Nephron progenitor cell (in vitro differentiated cells): ENCODE measurements around the gene TPM1.

Source experiments
- DNase-seq: peaks from one replicate; pipeline ENCODE4 v3.0.0; 2021
- H3K27ac Mint-ChIP-seq: 2 replicates; pipeline ENCODE4 v1.8.0; 2021; ENCODE audit warnings: mild to moderate bottlenecking, moderate library complexity, mixed read lengths
- H3K27me3 Mint-ChIP-seq: 2 replicates; pipeline ENCODE4 v1.8.0; 2021; ENCODE audit warnings: mild to moderate bottlenecking, low read depth, mixed read lengths; ENCODE audit not compliant: poor library complexity
- H3K36me3 Mint-ChIP-seq: 2 replicates; pipeline ENCODE4 v1.8.0; 2021; ENCODE audit warnings: low read depth, mixed read lengths
- H3K4me1 Mint-ChIP-seq: 2 replicates; pipeline ENCODE4 v1.8.0; 2021; ENCODE audit warnings: mixed read lengths
- H3K4me3 Mint-ChIP-seq: 2 replicates; pipeline ENCODE4 v1.8.0; 2021; ENCODE audit warnings: mild to moderate bottlenecking, moderate library complexity, mixed read lengths
- H3K9me3 Mint-ChIP-seq: 2 replicates; pipeline ENCODE4 v1.8.0; 2021; ENCODE audit warnings: mild to moderate bottlenecking, moderate library complexity, mixed read lengths
- CTCF ChIP-seq: fragments of 200-600 bp; sonication (generic); IDR thresholded peaks from 2 replicates; pipeline ENCODE4 v1.5.0; 2021; ENCODE audit warnings: antibody characterized with exemption

The TPM1 gene

GRCh38 chr15:63044645-63045464 lies 2.3 kb downstream of the TPM1 start:
- Mint-ChIP-seq H3K27ac (no peak overlapping the region), H3K4me1 (peaks cover 65% of the 10 kb centered on the region), H3K36me3 (peaks cover 11% of the 10 kb centered on the region), H3K4me3 (peak overlapping the region; percentile 97), H3K27me3 (peaks cover 25% of the 10 kb centered on the region), H3K9me3 (no peaks in the 10 kb centered on the region)
- no peak for TF ChIP-seq CTCF
- DNase-seq, result peak; percentile 36

- Mint-ChIP-seq H3K4me1 (peaks cover 71% of the 10 kb centered on the region), H3K27me3 (peaks cover 22% of the 10 kb centered on the region), H3K36me3 (peaks cover 11% of the 10 kb centered on the region), H3K4me3 (peak overlapping the region; percentile 97), H3K9me3 (no peaks in the 10 kb centered on the region), H3K27ac (no peak overlapping the region)
- no peak for TF ChIP-seq CTCF
- DNase-seq, result no peak
Measured at GRCh38 chr15:63045465-63045840, 2.9 kb downstream of the TPM1 start.

GRCh38 chr15:63045879-63046278 lies 3.3 kb downstream of the TPM1 start:
- Mint-ChIP-seq H3K4me1 (peaks cover 75% of the 10 kb centered on the region), H3K27ac (no peak overlapping the region), H3K27me3 (peaks cover 19% of the 10 kb centered on the region), H3K36me3 (peaks cover 11% of the 10 kb centered on the region), H3K4me3 (peak overlapping the region; percentile 97), H3K9me3 (no peaks in the 10 kb centered on the region)
- no peak for TF ChIP-seq CTCF
- DNase-seq, result no peak

- Mint-ChIP-seq H3K36me3 (peaks cover 11% of the 10 kb centered on the region), H3K27ac (peak overlapping the region; percentile 19), H3K27me3 (peaks cover 9% of the 10 kb centered on the region), H3K4me3 (peak overlapping the region; percentile 79), H3K9me3 (no peaks in the 10 kb centered on the region), H3K4me1 (peaks cover 76% of the 10 kb centered on the region)
- no peak for DNase-seq
- no peak for TF ChIP-seq CTCF
Measured at GRCh38 chr15:63046917-63047760, 4.6 kb downstream of the TPM1 start.

- H3K27me3 Mint-ChIP-seq, result peaks cover 9% of the 10 kb centered on the region
- H3K4me1 Mint-ChIP-seq, result peaks cover 82% of the 10 kb centered on the region
- no peak for TF ChIP-seq CTCF
- peak overlapping the region; percentile 69 for H3K27ac Mint-ChIP-seq
- peaks cover 11% of the 10 kb centered on the region for H3K36me3 Mint-ChIP-seq
- H3K4me3 Mint-ChIP-seq, result peak overlapping the region; percentile 79
- DNase-seq, result no peak
- H3K9me3 Mint-ChIP-seq, result no peaks in the 10 kb centered on the region
Measured at GRCh38 chr15:63047792-63048114, 5.2 kb downstream of the TPM1 start.
